ENCODE measurements around the gene TMEM260. TPM values are rescaled to one million over a fixed set of nuclear protein-coding genes. Genes with fewer than 3 reads are reported as not detected.

TMEM260 gene
- total and polyA plus RNA-seq, 2 donors from 2014 or later: 8.8 to 24.3 TPM

DNA sequence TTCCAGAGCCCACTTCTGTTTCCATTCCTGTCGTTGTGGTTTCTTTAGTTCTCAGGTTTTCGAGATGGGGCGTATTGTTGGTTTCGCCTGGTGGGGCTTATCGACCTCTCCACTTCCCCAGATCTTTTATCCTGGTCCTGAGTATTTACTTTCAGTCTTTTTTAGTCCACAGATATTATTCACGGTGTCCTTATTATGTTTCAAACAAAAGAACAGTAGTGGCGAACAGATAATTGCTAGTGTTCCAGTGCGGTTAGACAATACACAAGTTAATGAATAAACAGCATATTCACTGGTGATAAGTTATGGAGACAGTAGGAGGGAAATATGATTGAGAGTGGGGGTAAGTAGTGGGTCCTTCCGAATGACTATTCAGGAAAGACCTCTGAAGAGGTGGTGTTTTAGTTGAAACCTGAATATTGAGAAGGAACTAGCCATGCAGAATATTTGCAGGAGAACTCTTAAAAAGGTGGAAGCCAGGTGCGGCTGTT is 668 bp downstream of the TMEM260 start:
- Histone ChIP-seq H3K4me3 (ENCODE audit: low read length in 3 of 3) (peak overlapping the region; percentile 89 to 91 (median 90)), H3K9ac (ENCODE audit: low read length in 3 of 3) (peak overlapping the region; percentile 85 to 92 (median 88)), H3K27me3 (ENCODE audit: control insufficient read depth, insufficient read depth, low read length) (no peaks in the 10 kb centered on the region), H3K9me3 (ENCODE audit: control insufficient read depth in 2 of 3, insufficient read depth in 1 of 3, low read length in 3 of 3) (no peaks in the 10 kb centered on the region), H3K36me3 (ENCODE audit: control insufficient read depth in 2 of 3, insufficient read depth in 3 of 3, low read length in 3 of 3) (no peaks in the 10 kb centered on the region), H3K27ac (ENCODE audit: low read depth in 2 of 2, low read length in 2 of 2) (peak overlapping the region; percentile 74 to 85), H3K4me1 (ENCODE audit: control insufficient read depth in 2 of 3, insufficient read depth in 2 of 3, low read depth in 1 of 3, low read length in 3 of 3) (peaks cover 6 to 16% (median 11%) of the 10 kb centered on the region in 3 donors)
- intact Hi-C loops (cut with DNase I): no loop called here
- FAIRE-seq (no peak), DNase-seq (peak in 1 of 5 donors; percentile 66)
- TF ChIP-seq, protein P1, sequence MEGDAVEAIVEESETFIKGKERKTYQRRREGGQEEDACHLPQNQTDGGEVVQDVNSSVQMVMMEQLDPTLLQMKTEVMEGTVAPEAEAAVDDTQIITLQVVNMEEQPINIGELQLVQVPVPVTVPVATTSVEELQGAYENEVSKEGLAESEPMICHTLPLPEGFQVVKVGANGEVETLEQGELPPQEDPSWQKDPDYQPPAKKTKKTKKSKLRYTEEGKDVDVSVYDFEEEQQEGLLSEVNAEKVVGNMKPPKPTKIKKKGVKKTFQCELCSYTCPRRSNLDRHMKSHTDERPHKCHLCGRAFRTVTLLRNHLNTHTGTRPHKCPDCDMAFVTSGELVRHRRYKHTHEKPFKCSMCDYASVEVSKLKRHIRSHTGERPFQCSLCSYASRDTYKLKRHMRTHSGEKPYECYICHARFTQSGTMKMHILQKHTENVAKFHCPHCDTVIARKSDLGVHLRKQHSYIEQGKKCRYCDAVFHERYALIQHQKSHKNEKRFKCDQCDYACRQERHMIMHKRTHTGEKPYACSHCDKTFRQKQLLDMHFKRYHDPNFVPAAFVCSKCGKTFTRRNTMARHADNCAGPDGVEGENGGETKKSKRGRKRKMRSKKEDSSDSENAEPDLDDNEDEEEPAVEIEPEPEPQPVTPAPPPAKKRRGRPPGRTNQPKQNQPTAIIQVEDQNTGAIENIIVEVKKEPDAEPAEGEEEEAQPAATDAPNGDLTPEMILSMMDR (IDR thresholded peaks at IDR 0.05; ENCODE audit: borderline replicate concordance, extremely low read depth, insufficient read depth): no peak

DNA sequence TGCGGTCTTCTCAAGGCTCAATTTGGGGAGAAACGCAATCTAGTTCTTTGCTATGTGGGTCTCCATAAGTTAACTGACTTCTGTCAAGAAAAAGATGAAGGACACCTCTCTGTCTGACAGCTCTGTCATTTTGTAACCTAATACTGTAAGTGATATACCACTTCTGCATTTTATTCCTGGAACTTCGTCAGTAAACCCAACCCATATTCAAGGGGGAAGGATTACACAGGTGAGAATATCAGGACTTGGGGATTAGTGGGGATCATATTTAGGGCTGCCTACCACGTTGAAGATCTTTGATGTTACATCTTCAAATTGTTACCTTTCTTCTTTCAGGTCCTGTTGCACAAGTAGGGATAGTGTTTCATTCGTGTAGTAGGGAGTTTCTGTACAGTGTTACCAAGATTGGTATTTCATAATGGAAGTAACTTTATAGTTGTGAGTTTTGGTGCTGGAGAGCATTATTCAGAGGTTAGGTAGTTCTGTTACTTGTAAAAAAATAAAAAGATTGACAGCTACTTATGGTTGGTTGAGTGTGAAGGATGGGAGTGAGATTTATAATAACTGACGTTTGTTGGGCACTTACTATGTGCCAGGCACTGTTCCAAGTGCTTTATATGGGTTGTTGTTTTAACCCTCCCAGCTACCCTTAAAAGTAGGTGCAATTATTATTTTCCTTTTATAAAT is 1.6 kb downstream of the TMEM260 start:
- TF ChIP-seq, protein P1 (IDR thresholded peaks at IDR 0.05; ENCODE audit: borderline replicate concordance, extremely low read depth, insufficient read depth): no peak

DNA sequence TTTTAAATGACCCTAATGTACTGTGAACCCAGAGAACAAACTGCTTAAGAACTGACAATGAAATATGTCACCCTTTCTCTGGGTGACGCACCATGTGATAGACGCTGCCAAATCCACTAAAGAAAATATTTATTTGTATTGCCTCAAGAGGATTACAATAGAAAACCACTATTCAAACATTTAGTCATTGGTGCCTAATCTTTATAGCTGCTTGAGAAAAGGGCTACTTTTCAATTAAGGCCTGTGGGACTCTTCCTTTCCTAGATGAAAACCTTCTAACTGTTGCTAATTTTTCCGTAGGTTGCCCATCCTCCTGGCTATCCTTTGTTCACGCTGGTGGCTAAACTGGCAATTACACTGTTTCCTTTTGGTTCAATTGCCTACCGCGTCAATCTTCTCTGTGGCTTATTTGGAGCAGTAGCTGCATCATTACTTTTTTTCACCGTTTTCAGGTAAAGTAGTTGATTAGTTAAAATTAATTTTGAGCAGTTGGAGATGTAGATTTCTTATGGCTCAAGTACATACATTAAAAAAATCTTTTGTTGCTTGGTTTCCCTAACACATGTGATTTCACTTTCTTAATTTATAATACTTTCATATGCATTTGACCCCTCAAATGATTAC is 6.0 kb downstream of the TMEM260 start:
- no peak for DNase-seq
- Histone ChIP-seq H3K9me3 (ENCODE audit: control insufficient read depth in 2 of 3, insufficient read depth in 1 of 3, low read length in 3 of 3) (no peaks in the 10 kb centered on the region), H3K9ac (ENCODE audit: low read length in 3 of 3) (no peak overlapping the region), H3K27me3 (ENCODE audit: control insufficient read depth, insufficient read depth, low read length) (no peaks in the 10 kb centered on the region), H3K36me3 (ENCODE audit: control insufficient read depth in 2 of 3, insufficient read depth in 3 of 3, low read length in 3 of 3) (peaks cover 2 to 11% (median 4%) of the 10 kb centered on the region in 3 donors), H3K27ac (ENCODE audit: low read depth in 2 of 2, low read length in 2 of 2) (no peak overlapping the region), H3K4me3 (ENCODE audit: low read length in 3 of 3) (no peak overlapping the region), H3K4me1 (ENCODE audit: control insufficient read depth in 2 of 3, insufficient read depth in 2 of 3, low read depth in 1 of 3, low read length in 3 of 3) (peaks cover 6 to 16% (median 11%) of the 10 kb centered on the region in 3 donors)
- intact Hi-C loops (cut with DNase I): no loop called here
- no peak for FAIRE-seq
- TF ChIP-seq, protein P1 (IDR thresholded peaks at IDR 0.05; ENCODE audit: borderline replicate concordance, extremely low read depth, insufficient read depth): no peak

More for the DNA sequence above, 1.6 kb downstream of the TMEM260 start:
- H3K9me3 ChIP-seq (ENCODE audit: control insufficient read depth in 2 of 3, insufficient read depth in 1 of 3, low read length in 3 of 3): no peaks in the 10 kb centered on the region
- H3K27ac ChIP-seq (ENCODE audit: low read depth in 2 of 2, low read length in 2 of 2): no peak overlapping the region
- intact Hi-C loops (cut with DNase I): no loop called here
- H3K4me3 ChIP-seq (ENCODE audit: low read length in 3 of 3): peak overlapping the region; percentile 89 to 91 (median 90)
- no peak for FAIRE-seq
- no peaks in the 10 kb centered on the region for H3K27me3 ChIP-seq (ENCODE audit: control insufficient read depth, insufficient read depth, low read length)
- H3K9ac ChIP-seq (ENCODE audit: low read length in 3 of 3): peak overlapping the region in 2 of 3 donors; percentile 7 to 85
- DNase-seq: no peak
- peaks cover 6 to 16% (median 11%) of the 10 kb centered on the region in 3 donors for H3K4me1 ChIP-seq (ENCODE audit: control insufficient read depth in 2 of 3, insufficient read depth in 2 of 3, low read depth in 1 of 3, low read length in 3 of 3)
- H3K36me3 ChIP-seq (ENCODE audit: control insufficient read depth in 2 of 3, insufficient read depth in 3 of 3, low read length in 3 of 3): peaks cover under 1 to 7% (median 2%) of the 10 kb centered on the region in 3 donors

All from kidney (tissue), 14 donors.